ENCODE data around the gene PLXNB1. TPM values are rescaled to one million over a fixed set of nuclear protein-coding genes. Genes with fewer than 3 reads are reported as not detected.
A peak's percentile ranks its signal among the peaks of the same experiment; 100 is the strongest.

PLXNB1 gene
- total and polyA plus RNA-seq, 2 of the 13 experiments (the other 11 are each of a cell fraction or from before 2014, with no cell fraction given) = 86.0 to 143 TPM

- TF ChIP-seq GMEB1 (CRISPR knock-in tag; IDR thresholded peaks at IDR 0.05; ENCODE audit: borderline replicate concordance) (peak; percentile 46; the same call in 1 of the 2 replicates), ZNF414 (CRISPR knock-in tag; IDR thresholded peaks at IDR 0.05) (peak; percentile 93; the same call in 1 of the 2 replicates), HMGXB4 (CRISPR knock-in tag; IDR thresholded peaks at IDR 0.05; ENCODE audit: borderline replicate concordance in 1 of 2, low read depth in 1 of 2) (peak; percentile 74 to 76; a peak in 3 of 4 replicates), ERF (CRISPR knock-in tag; IDR thresholded peaks at IDR 0.05) (peak; percentile 76), CHD4 (IDR thresholded peaks at IDR 0.05; ENCODE audit: borderline replicate concordance, low read length) (no peak), ZNF841 (CRISPR knock-in tag; IDR thresholded peaks at IDR 0.05; ENCODE audit: borderline replicate concordance) (no peak), ZNF614 (CRISPR knock-in tag; IDR thresholded peaks at IDR 0.05; ENCODE audit: borderline replicate concordance) (peak; percentile 85; the same call in 1 of the 2 replicates), ARID4A (CRISPR knock-in tag; IDR thresholded peaks at IDR 0.05; ENCODE audit: borderline replicate concordance) (peak; percentile 68), HOXA3 (CRISPR knock-in tag; IDR thresholded peaks at IDR 0.05) (peak; percentile 50; the same call in 1 of the 2 replicates), SP4 (CRISPR knock-in tag; IDR thresholded peaks at IDR 0.05) (peak; percentile 51; the same call in 1 of the 2 replicates), ZNF724P (CRISPR knock-in tag; IDR thresholded peaks at IDR 0.05; ENCODE audit: borderline replicate concordance) (0 out of 2 replicates have a peak, but pooled peaks have one; percentile 43), BCL3 (CRISPR knock-in tag; IDR thresholded peaks at IDR 0.05) (peak; percentile 86; the same call in 1 of the 2 replicates), ZUFSP (CRISPR knock-in tag; IDR thresholded peaks at IDR 0.05; ENCODE audit: borderline replicate concordance) (no peak), RBM39 (IDR thresholded peaks at IDR 0.05; ENCODE audit: low read depth, low read length, poor library complexity, severe bottlenecking) (peak; percentile 65), PHF8 (CRISPR knock-in tag; IDR thresholded peaks at IDR 0.05) (peak; percentile 78)
Observed at GRCh38 chr3:48472923-48473616, 43.2 kb upstream of the PLXNB1 start (continued).

Data from HepG2 (cell line).